Brain pericyte (primary cell): ENCODE results near the gene DMAC1.

Experiments used
- DNase-seq: peaks from one replicate; pipeline ENCODE4 v3.0.0-alpha.2; 2012; ENCODE audit warnings: low read depth, low spot score

The DMAC1 gene

GRCh38 chr9:7799234-7799943 lies at the start of gene DMAC1:
DMAC1 (minus strand) TSS chr9:7799778; CDS start chr9:7799734, 44 bp downstream.
- DNase-seq = peak; percentile 38

GRCh38 chr9:7849362-7849761 lies 49.8 kb upstream of the DMAC1 start:
- no peak for DNase-seq

- no peak for DNase-seq
Measured at GRCh38 chr9:7848498-7848897, 48.9 kb upstream of the DMAC1 start.

- no peak for DNase-seq
Measured at GRCh38 chr9:7844242-7844641, 44.7 kb upstream of the DMAC1 start.

- no peak for DNase-seq
Measured at GRCh38 chr9:7841831-7842230, 42.3 kb upstream of the DMAC1 start.

- no peak for DNase-seq
Measured at GRCh38 chr9:7834531-7834930, 35.0 kb upstream of the DMAC1 start.

GRCh38 chr9:7828334-7828733 lies 28.8 kb upstream of the DMAC1 start:
- DNase-seq = no peak

GRCh38 chr9:7827792-7828191 lies 28.2 kb upstream of the DMAC1 start:
- no peak for DNase-seq

- DNase-seq = no peak
Measured at GRCh38 chr9:7827056-7827455, 27.5 kb upstream of the DMAC1 start.

- no peak for DNase-seq
Measured at GRCh38 chr9:7823651-7824050, 24.1 kb upstream of the DMAC1 start.

- DNase-seq = no peak
Measured at GRCh38 chr9:7819984-7820383, 20.4 kb upstream of the DMAC1 start.

- no peak for DNase-seq
Measured at GRCh38 chr9:7816021-7816420, 16.4 kb upstream of the DMAC1 start.

- no peak for DNase-seq
Measured at GRCh38 chr9:7813030-7813429, 13.5 kb upstream of the DMAC1 start.

- DNase-seq = no peak
Measured at GRCh38 chr9:7811677-7812076, 12.1 kb upstream of the DMAC1 start.

GRCh38 chr9:7802666-7803065 lies 3.1 kb upstream of the DMAC1 start:
- no peak for DNase-seq

GRCh38 chr9:7799944-7800285 lies 337 bp upstream of the DMAC1 start:
- no peak for DNase-seq

GRCh38 chr9:7794196-7794595 lies 5.4 kb downstream of the DMAC1 start:
- DNase-seq = no peak

GRCh38 chr9:7791394-7791793 lies 8.2 kb downstream of the DMAC1 start:
- no peak for DNase-seq

GRCh38 chr9:7790819-7791182 lies 8.8 kb downstream of the DMAC1 start:
- no peak for DNase-seq

GRCh38 chr9:7790022-7790818 lies 9.4 kb downstream of the DMAC1 start:
- no peak for DNase-seq

GRCh38 chr9:7788772-7789171 lies 10.8 kb downstream of the DMAC1 start:
- no peak for DNase-seq

GRCh38 chr9:7785813-7786212 lies 13.8 kb downstream of the DMAC1 start:
- no peak for DNase-seq

- DNase-seq = no peak
Measured at GRCh38 chr9:7784472-7784871, 15.1 kb downstream of the DMAC1 start.
